Renal cortex interstitium (tissue), 11 donors: ENCODE data around the gene KIAA0232. TPM values are rescaled to one million over a fixed set of nuclear protein-coding genes. Genes with fewer than 3 reads are reported as not detected.
"Not testable (repeated sequence)": the region's sequence is repeated elsewhere in the genome, so short reads cannot be mapped to it uniquely, and the experiment has no call there.

Source experiments
- DNase-seq, 11 donors: peaks; one replicate each; pipeline ENCODE4 v3.0.0-alpha.2; 2013; ENCODE audit warnings: low read depth in 9 of 11, low spot score in 4 of 11; ENCODE audit errors: extremely low read depth in 1 of 11
- polyA plus RNA-seq, 3 donors: library from polyadenylated mRNA; unstranded; fragments of 120-200 nt; gene quantifications; one replicate each; pipeline ENCODE4 v1.2.1, GENCODE V29; 2013; ENCODE audit not compliant: insufficient read length in 3 of 3

KIAA0232 gene
- polyA plus RNA-seq, 3 donors: 36.3 to 43.7 (median 39.9) TPM

GRCh38 chr4:6824772-6825402, 42.4 kb downstream of the KIAA0232 start:
- DNase-seq: no peak

GRCh38 chr4:6825403-6825802, 42.9 kb downstream of the KIAA0232 start:
- DNase-seq: no peak

DNA sequence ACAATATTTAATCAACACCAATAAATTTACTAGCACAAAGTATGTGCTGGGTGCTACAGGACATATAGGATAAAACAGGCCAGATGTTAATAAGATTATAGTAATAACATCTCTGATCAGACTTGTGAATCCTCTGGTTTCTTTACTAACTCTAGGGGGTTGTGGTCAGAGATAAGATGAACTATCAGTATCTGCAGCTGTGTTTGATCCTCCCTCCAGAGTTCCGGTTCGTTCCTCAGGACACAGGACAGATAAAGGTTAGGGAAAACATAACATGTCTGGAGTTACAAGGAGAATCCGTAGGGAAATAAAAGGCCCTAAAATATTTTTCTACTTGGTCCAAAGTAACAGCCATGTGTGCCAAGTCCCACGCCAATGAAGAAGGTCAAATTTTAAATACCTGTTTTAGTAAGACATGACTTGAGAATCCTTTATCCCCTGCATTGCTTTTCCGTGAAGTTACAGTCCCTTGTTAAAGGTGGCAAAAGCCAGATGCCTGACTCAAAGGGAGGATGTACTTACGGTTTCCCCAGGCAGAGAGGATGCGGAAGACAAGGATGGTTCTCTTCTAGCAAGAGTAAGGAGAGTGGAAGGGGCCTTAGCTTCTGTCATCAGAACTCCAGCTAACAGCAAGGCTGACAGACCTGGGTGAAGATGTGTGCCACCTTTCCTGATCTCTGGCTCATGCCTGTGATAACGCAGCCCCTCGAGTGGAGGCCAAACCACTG, 44.4 kb downstream of the KIAA0232 start:
- no peak for DNase-seq

DNA sequence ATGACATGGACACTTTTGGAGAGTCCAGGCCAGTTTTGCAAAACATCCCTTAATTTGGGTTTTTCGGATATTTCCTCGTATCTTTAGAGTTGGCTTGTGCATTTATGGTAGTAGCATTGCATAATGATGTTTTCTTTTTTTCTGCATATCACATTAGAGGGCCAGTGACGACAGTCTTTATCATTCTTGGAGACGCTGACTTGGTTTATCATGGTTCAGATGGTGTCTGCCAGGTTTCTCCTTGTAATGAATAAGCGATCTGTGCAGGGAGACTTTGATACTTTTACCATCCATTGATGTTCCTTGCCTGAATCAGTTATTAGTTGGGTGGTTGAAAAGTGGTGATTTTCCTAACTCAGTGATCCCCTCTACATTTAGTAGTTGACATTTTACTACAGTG, 46.6 kb downstream of the KIAA0232 start:
- DNase-seq: no peak

GRCh38 chr4:6834867-6835266, 52.3 kb downstream of the KIAA0232 start:
- no peak for DNase-seq

- not testable (repeated sequence) for DNase-seq
Measured at GRCh38 chr4:6835616-6836015, 53.1 kb downstream of the KIAA0232 start.

- DNase-seq: not testable (repeated sequence)
Measured at GRCh38 chr4:6837106-6837505, 54.6 kb downstream of the KIAA0232 start.

GRCh38 chr4:6839579-6839978, 57.1 kb downstream of the KIAA0232 start:
- DNase-seq: no peak

DNA sequence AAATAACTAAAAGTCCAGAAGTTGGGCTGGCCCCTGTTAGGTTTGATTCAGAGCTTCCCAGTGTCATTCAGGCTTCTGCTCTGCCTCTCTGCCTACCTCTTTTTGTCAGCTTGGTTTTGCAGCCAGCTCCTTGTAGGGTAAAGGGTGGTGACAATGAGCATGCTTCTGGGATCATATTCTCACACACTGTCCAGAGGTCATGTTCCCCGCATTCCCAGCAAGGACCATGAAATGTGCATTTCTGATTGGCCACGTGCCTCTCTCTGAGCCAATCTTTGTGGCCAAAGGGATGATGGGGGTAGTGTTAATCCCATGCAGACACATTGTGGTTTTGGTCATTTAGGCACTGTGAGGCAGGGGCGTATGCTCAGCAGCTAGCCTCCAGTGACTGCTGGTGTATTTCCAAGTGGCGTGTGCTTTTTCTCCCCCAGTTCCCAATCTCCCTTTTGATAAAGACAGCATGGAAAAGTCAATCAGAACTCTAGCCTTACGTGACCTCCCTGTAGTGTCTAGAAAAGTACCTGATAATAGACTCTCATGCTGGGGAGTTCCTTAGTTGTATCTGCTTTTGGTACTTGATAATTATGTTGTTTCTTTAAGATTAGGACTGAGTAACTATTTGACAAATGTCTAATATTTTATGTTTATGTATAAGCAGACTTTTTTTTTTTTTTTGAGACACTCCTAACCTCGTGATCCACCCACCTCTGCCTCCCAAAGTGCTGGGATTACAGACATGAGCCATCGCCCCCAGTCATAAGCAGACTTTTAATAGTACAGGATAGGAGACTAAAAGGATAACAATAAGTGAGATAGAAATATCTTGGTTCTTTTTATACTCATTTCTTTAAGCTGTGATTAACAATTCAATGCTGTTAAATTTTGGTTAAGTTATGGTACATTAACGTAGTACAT, 57.8 kb downstream of the KIAA0232 start:
- DNase-seq: peak in 6 of 11 donors; percentile 2 to 8 (median 4)

DNA sequence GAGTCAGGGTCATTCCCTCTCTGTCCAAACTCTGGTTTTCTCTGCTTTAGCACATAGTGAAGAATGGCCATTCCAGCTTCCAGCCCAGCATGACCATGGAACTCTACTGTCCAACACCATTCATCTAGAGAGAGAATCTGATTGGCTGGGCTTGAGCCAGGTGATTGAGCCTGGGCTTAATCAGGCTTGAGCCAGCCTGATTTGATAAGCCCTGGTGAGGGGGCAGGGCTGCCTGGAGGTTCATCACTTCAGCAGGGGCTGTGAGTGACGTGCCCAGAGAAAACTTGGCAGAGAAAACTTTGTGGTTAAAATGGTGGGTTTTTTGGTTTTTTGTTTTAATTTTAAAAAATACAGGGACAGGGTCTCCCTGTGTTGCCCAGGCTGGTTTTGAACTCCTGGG, 62.5 kb downstream of the KIAA0232 start:
- DNase-seq: no peak

GRCh38 chr4:6845574-6845973, 63.0 kb downstream of the KIAA0232 start:
- no peak for DNase-seq

GRCh38 chr4:6847178-6847577, 64.7 kb downstream of the KIAA0232 start:
- DNase-seq: no peak

DNA sequence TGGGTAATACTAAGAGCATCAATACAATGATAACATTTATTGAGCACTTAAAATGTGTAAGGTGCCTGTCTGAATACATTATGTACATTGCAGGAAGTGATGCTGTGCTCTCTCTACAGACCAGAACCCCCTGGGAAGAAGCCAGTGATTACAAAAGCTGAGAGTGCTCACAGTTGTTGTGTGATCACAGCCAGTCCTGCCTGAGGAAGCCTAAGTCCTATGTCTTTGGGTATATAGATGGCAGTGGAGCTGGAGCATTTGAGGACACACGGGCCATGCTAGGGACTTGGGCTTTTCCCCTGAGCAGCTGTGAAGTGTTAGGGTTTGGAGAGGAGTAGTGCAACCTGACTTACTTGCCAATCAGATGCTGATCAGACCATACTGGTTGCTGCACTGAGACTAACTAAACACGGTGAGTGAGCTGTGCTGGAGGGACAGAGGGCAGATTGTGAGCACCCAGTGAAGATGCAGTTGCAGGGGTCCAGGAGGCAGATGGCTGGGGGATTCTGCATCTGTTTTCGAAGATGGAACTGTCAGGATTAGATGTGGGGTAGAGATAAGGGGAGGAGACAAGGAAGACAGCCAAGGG, 66.3 kb downstream of the KIAA0232 start:
- DNase-seq: no peak

- no peak for DNase-seq
Measured at GRCh38 chr4:6849691-6850090, 67.2 kb downstream of the KIAA0232 start.

DNA sequence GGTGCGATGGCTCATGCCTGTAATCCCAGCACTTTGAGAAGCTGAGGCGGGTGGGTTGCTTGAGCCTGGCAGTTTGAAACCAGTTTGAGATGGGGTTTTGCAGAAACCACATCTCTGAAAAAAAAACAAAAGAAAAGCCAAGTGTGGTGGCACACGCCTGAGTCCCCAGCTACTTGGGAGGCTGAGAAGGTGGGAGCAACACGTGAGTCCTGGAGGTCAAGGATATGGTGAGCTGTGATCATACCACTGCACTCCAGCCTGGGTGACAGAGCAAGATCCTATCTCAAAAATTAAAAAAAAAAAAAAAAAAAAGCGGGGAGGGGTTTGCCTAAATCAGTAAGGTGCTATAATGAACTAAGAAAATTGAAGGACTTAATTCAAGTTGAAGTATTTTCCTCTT, 68.9 kb downstream of the KIAA0232 start:
- no peak for DNase-seq

DNA sequence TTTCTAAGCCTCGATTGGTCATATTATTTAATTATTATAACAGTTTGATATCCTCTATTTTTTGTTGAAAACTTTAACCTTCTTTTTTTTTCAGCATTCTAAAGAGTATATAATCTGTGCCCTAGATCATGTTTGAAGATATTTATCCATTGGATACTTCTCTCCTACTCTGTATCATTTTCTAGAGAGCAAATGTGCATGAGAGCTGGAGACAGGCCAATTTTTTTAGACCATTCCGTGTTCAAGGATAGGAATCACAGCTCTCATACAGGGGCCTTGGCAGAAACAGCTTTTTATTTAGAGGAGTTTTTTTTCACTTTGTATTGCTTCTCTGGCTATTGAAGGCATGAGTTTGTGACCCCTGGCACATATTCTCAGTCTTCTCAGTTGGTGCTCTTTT, 69.4 kb downstream of the KIAA0232 start:
- no peak for DNase-seq

DNA sequence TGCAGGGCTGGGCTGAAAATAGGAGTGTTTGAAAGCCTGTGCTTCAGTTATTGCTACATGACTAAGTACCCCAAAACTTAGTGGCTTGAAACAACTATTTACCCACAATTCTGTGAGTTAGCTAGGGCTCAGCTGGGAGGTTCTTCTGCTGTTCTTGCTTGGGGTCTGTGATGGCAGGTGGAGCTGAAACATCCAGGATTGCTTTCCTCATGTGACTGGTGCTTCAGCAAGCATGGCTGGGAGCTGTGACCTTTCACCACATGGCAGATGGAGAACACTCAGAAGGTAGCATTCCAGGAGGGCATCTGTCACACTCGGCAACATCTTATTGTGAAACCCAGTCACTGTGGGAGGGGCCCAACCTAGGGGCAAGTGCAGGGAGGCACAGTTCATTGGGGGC, 70.1 kb downstream of the KIAA0232 start:
- no peak for DNase-seq

DNA sequence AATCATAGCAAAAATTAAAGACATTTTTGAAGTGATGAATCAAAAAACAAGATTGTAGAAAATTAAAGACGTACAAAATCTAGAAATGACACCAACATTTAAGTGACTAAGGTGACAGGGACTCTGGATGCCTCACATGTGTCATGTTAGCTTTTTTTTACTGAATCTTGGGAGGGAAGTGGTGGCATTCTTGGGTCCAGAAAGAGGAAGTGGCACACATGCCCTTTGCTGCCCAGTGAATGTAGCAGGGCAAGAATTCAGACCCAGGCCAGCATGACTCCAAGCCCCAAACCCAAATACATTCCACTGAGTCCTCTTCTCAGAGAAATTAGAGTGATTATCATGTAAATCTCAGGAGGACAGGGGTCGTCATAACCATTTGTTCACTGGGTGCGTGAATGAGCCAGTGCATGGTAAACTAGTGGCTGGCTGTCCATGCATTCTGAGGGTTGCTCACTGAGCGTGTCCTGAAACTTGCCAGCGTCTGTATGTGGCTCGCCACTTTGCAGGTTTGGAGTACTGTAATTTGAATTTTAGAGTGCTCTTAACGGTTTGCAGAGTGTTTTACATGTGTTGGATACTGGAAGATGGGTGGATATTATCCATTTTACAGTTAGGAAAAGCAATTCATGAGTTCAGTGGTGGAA, 71.7 kb downstream of the KIAA0232 start:
- DNase-seq: no peak

GRCh38 chr4:6855692-6856297, 73.3 kb downstream of the KIAA0232 start:
- peak in 1 of 11 donors; percentile 16 for DNase-seq
